ENCODE measurements around the gene CACNA1B. TPM values are rescaled to one million over a fixed set of nuclear protein-coding genes. Genes with fewer than 3 reads are reported as not detected.

Gene CACNA1B
- total RNA-seq, 1 donor from 2014 or later = not detected

DNA sequence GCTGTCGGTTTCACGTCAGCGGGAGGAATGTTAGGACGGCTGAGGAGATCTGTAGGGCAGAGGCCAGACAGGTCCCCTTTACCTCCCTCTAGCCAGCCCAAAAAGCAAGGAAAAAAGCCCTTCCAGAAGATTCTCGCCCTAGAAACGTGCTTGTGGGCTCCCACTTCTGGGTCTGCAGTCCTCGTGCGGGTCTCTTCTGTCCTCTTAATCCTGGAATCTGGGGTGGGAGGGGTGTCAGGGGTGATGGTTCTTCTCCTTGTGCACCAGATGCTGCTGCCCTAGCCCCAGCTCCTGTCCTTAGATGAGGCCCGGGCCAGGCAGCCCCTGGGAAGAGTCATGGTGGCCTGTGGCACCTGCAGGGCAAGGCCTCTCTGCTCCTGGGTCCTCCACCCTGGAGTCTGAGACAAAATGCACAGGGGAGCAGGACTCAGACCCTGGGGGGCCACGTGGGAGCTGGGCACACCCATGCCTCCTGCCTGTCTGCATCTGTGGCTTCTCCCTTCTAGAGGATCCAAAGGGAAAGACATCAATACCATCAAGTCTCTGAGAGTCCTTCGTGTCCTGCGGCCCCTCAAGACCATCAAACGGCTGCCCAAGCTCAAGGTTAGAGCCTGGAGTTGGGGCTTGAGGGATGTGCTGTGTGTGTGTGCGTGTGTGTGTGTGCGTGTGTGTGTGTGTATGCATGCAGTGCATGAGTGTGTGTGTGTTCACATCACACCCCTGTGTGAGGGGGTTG, 174.2 kb downstream of the CACNA1B start:
- intact Hi-C loops (cut with micrococcal nuclease) = no loop called here

DNA sequence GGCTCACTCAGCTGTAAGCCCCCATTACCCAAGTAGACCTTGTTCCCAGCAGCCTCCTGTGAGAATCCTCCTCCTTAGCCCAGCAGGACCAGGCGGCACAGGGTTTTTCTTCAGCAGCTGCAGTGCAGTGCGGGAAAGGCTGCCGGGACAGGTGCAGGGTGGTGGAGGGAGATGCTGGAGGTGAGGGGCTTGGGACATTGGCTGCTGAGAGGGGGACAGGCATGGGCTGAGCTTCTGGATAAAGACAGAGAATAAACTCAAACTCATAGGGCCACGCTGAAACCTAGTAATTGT, 174.7 kb downstream of the CACNA1B start:
- intact Hi-C loops (cut with micrococcal nuclease) = no loop called here

GRCh38 chr9:138052635-138053320, 175.2 kb downstream of the CACNA1B start:
- intact Hi-C loops (cut with micrococcal nuclease) = no loop called here

GRCh38 chr9:138053321-138053868, 175.8 kb downstream of the CACNA1B start:
- intact Hi-C loops (cut with micrococcal nuclease) = no loop called here

- intact Hi-C loops (cut with micrococcal nuclease) = no loop called here
Measured at GRCh38 chr9:138053996-138054752, 176.6 kb downstream of the CACNA1B start.

GRCh38 chr9:138057726-138058125, 180.1 kb downstream of the CACNA1B start:
- intact Hi-C loops (cut with micrococcal nuclease) = no loop called here

DNA sequence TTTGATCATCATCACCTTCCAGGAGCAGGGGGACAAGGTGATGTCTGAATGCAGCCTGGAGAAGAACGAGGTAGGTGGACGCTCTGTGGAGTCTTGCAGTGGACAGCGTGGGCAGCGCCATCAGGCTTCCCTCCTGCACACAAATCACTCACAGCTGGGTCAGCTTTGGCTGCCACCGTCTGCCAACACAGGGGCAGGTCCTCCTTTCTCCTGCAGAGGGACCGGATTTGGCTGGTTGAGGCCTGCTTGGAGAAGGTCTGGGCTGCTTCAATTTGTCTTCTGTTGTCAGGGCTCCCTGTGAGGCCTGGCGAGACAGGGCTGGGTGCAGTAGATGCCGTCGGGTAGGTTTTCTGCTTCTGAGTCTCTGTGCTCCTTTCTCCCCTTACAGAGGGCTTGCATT, 180.6 kb downstream of the CACNA1B start:
- intact Hi-C loops (cut with micrococcal nuclease) = no loop called here

GRCh38 chr9:138059196-138059595, 181.6 kb downstream of the CACNA1B start:
- intact Hi-C loops (cut with micrococcal nuclease) = no loop called here

DNA sequence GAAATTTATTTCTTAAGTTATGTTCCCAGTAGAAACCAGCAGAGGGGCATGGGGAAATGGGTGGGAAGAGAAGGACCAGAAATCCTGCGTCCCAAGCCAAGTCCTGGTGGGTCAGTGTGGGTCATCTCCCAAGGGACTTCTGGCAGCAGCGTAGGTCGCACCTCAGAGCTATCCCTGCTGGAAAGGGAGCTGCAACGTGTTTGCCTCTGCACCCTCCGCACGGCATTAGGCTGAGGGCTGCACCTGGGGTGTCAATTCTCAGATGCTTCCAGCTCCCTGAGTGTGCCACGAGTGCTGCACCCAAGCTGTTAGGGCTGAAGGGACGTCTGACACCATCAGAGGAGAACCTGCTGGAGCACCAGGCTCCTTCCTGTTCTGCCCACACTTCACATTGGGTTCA, 182.8 kb downstream of the CACNA1B start:
- intact Hi-C loops (cut with micrococcal nuclease) = no loop called here

GRCh38 chr9:138060881-138061280, 183.3 kb downstream of the CACNA1B start:
- intact Hi-C loops (cut with micrococcal nuclease) = no loop called here

- intact Hi-C loops (cut with micrococcal nuclease) = no loop called here
Measured at GRCh38 chr9:138061631-138062030, 184.0 kb downstream of the CACNA1B start.

- intact Hi-C loops (cut with micrococcal nuclease) = no loop called here
Measured at GRCh38 chr9:138062196-138062595, 184.6 kb downstream of the CACNA1B start.

- intact Hi-C loops (cut with micrococcal nuclease) = no loop called here
Measured at GRCh38 chr9:138063033-138063432, 185.5 kb downstream of the CACNA1B start.

DNA sequence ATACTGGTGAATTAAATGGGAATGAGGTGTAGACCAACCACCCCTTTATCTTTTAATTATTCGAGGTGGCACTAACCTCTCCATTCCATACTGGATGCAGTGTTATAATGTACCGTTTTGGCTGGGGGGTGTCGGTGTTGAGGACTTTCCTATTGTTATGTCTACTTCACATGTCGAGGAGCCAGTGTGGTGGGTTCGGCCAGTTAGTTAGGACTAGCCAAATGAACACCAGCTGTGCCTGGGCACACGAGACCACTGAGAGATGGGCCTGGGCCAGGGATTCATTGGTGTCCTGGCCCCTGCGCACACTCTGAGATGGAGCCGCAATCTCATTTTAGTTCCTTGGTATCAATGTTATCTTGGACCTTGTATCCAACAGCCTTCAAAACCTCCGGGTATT, 186.2 kb downstream of the CACNA1B start:
- intact Hi-C loops (cut with micrococcal nuclease) = no loop called here

DNA sequence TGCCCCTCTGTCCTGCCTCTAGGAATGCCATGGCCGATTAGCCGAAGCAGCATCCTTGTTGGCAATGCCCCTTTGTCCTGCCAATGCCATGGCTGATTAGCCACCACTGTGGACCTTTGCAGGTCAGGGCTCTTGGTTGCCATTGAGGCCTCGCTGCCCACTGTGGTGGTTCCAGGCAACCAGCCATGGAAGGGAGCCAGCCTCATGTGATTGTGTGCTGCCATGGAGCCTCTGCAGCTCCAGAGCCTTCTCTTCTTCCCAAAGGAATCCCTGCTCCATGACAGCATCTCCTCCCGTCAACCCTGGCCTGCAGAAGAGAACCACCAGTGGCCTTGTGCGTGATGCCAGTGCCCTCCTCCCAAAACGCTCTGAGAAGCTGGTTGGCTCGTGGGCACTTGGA, 187.0 kb downstream of the CACNA1B start:
- intact Hi-C loops (cut with micrococcal nuclease) = no loop called here

- intact Hi-C loops (cut with micrococcal nuclease) = no loop called here
Measured at GRCh38 chr9:138065287-138065686, 187.7 kb downstream of the CACNA1B start.

- intact Hi-C loops (cut with micrococcal nuclease) = no loop called here
Measured at GRCh38 chr9:138066049-138066448, 188.5 kb downstream of the CACNA1B start.

GRCh38 chr9:138067613-138068367, 190.2 kb downstream of the CACNA1B start:
- intact Hi-C loops (cut with micrococcal nuclease) = no loop called here

DNA sequence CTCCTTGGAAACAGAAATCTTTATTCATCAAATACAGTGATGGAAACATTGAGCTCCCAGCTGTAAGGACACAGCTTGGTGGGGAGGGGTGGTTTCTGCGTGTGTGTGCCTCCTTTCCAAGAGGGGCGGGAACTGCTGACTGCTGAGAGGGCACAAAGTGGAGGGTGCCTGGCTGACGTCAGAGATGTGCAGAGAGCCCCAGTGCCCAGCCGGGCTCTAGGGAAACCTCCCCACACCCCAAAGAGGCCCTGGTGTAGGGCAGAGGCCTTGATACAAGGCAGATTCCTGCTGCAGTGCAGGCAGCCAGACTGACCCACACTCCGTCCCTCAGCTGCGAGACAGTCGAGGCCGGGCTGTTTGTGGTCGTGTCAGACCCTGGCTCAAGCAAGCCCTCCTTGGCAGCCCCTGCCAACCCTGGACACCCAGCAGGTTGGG, 191.0 kb downstream of the CACNA1B start:
- intact Hi-C loops (cut with micrococcal nuclease) = no loop called here

DNA sequence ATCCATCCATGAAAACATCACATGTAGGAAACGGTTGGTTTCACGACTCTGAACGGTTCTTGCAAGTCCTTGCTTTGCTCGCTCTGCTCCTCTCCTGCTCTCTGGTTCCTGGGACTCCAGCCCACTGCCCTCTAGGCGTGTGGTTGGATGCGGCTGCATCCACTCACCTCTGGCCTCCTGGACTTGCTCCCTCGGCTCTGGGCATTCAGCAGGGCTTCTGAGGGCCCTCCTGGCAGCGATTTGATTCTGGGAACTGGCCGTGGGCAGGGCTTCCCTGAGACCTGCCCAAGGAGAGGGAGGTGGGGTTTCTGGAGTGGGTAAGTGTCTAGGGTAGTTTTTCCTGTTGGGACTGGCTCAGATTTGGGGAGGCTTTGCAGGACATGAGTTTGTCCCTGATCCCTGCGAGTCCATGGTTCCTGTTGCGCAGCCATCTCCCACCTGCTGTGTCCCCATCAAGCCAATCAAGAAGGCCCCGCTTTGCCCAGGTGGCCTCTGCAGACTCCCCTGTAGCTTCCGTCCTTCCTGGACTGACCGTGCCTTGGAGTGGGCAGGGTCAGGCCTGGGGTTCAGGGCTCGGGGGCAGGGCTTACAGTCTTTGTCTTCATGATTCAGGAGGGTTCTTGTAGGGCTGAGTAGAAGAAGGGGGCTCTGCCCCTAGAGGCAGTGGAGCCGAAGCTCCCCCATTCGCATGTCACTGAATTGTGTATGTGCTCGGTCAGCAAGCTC, 192.3 kb downstream of the CACNA1B start:
- intact Hi-C loops (cut with micrococcal nuclease) = no loop called here

- intact Hi-C loops (cut with micrococcal nuclease) = no loop called here
Measured at GRCh38 chr9:138070815-138071214, 193.2 kb downstream of the CACNA1B start.

Measured in T-helper 2 cell treated with Interferon-gamma antibody and Interleukin-4, amounts not matched to agents 100 ng/mL and 5 ng/mL, for 36 hours (primary cell).